B cell (primary cell): ENCODE measurements around the gene PLCXD3. TPM values are rescaled to one million over a fixed set of nuclear protein-coding genes. Genes with fewer than 3 reads are reported as not detected.

ENCODE experiments used
- ATAC-seq: fragments of 200-7000 bp; cut with Tn5 transposase; one replicate; pipeline ENCODE4 v1.10.0; 2021; ENCODE audit warnings: low read depth, mild to moderate bottlenecking, moderate number of reproducible peaks, moderate library complexity
- CTCF ChIA-PET: fragments of 350-600 bp; sonication (Branson Sonifier 250); formaldehyde crosslinking; loops from one replicate; lab custom pipeline; 2021; ENCODE audit warnings: antibody characterized with exemption, inconsistent platforms; lab: Charles Lee
- POLR2A ChIA-PET: fragments of 350-600 bp; sonication (Branson Sonifier 250); formaldehyde crosslinking; loops from one replicate; lab custom pipeline; 2021; ENCODE audit warnings: antibody characterized with exemption; lab: Charles Lee
- DNase-seq: peaks from one replicate; pipeline ENCODE4 v3.0.0; 2013
- H2AFZ ChIP-seq: 2 replicates; pipeline ENCODE4 v1.6.1; 2012; ENCODE audit warnings: mild to moderate bottlenecking, low read depth, low read length; ENCODE audit not compliant: insufficient read depth, poor library complexity, severe bottlenecking
- H3K27ac ChIP-seq, 2 donors: 1 replicate in 1 of 2; 2 replicates in 1 of 2; pipeline ENCODE4 v1.5.1; 2012 to 2013; ENCODE audit warnings: low read length in 2 of 2, mild to moderate bottlenecking in 2 of 2, moderate library complexity in 1 of 2
- H3K27me3 ChIP-seq, 4 experiments: fragments of 200-600 bp in 1 of 4; sonication (generic) in 1 of 4; replicated peaks in 1 of 4; 1 replicate in 2 of 4; 2 replicates in 2 of 4; pipeline versions ENCODE4 v1.6.1 to v1.7.0; 2013 to 2016; ENCODE audit warnings: low read length in 3 of 4, mild to moderate bottlenecking in 2 of 4, mixed read lengths in 1 of 4, moderate library complexity in 1 of 4; ENCODE audit not compliant: insufficient read depth in 4 of 4, control insufficient read depth in 3 of 4; ENCODE audit errors: control extremely low read depth in 1 of 4
- H3K36me3 ChIP-seq, 2 experiments: replicated peaks in 1 of 2; 1 replicate in 1 of 2; 2 replicates in 1 of 2; pipeline versions ENCODE4 v1.6.1 to v1.7.1; 2013; ENCODE audit warnings: low read length in 1 of 2; ENCODE audit not compliant: insufficient read depth in 2 of 2, control insufficient read depth in 1 of 2; ENCODE audit errors: control extremely low read depth in 1 of 2, extremely low read depth in 1 of 2
- H3K4me1 ChIP-seq, 2 donors: fragments of 200-600 bp in 1 of 2; sonication (generic) in 1 of 2; 1 replicate in 1 of 2; 2 replicates in 1 of 2; pipeline versions ENCODE4 v1.5.1 to v1.6.1; 2013 to 2017; ENCODE audit warnings: low read length in 2 of 2; ENCODE audit not compliant: control insufficient read depth in 2 of 2, insufficient read depth in 2 of 2
- H3K4me2 ChIP-seq: replicated peaks from 2 replicates; pipeline ENCODE3; 2012; ENCODE audit warnings: mild to moderate bottlenecking, low read depth, low read length; ENCODE audit not compliant: poor library complexity, severe bottlenecking
- H3K4me3 ChIP-seq, 5 experiments: fragments of 200-600 bp in 1 of 5; sonication (generic) in 1 of 5; 1 replicate in 3 of 5; 2 replicates in 2 of 5; pipeline versions ENCODE4 v1.5.1 to v1.7.0; 2011 to 2016; ENCODE audit warnings: low read length in 4 of 5, mild to moderate bottlenecking in 4 of 5, low read depth in 2 of 5, control low read depth in 1 of 5, moderate library complexity in 1 of 5; ENCODE audit not compliant: insufficient read depth in 1 of 5; ENCODE audit errors: control extremely low read depth in 1 of 5, extremely low read depth in 1 of 5
- H3K79me2 ChIP-seq: fragments of 200-600 bp; sonication (generic); one replicate; pipeline ENCODE4 v1.6.0; 2016; ENCODE audit warnings: low read length; ENCODE audit not compliant: control insufficient read depth, insufficient read depth
- H3K9ac ChIP-seq: fragments of 200-600 bp; sonication (generic); 2 replicates; pipeline ENCODE4 v1.6.1; 2017; ENCODE audit warnings: mild to moderate bottlenecking, low read length, moderate library complexity
- H3K9me3 ChIP-seq, 3 donors: one replicate each; pipeline versions ENCODE4 v1.6.1 to v1.7.1; 2013; ENCODE audit warnings: low read length in 2 of 3; ENCODE audit not compliant: control insufficient read depth in 2 of 3, insufficient read depth in 1 of 3; ENCODE audit errors: control extremely low read depth in 1 of 3
- H4K20me1 ChIP-seq: 2 replicates; pipeline ENCODE4 v1.6.0; 2012; ENCODE audit warnings: mild to moderate bottlenecking, low read length; ENCODE audit not compliant: insufficient read depth, control insufficient read depth, poor library complexity, severe bottlenecking
- H3K27ac Mint-ChIP-seq: one replicate; pipeline ENCODE4 v1.8.0; 2021; ENCODE audit warnings: mixed read lengths
- H3K27me3 Mint-ChIP-seq: one replicate; pipeline ENCODE4 v1.8.0; 2021; ENCODE audit warnings: mixed read lengths
- H3K4me1 Mint-ChIP-seq: one replicate; pipeline ENCODE4 v1.8.0; 2021; ENCODE audit warnings: mixed read lengths
- H3K4me3 Mint-ChIP-seq: one replicate; pipeline ENCODE4 v1.8.0; 2021; ENCODE audit warnings: mixed read lengths
- H3K9me3 Mint-ChIP-seq: one replicate; pipeline ENCODE4 v1.8.0; 2022; ENCODE audit warnings: mixed read lengths; ENCODE audit not compliant: insufficient read depth
- CTCF ChIP-seq: fragments of 200-600 bp; IDR thresholded peaks from one replicate; pipeline ENCODE4 v1.8.0; 2022; ENCODE audit warnings: antibody characterized with exemption, mild to moderate bottlenecking
- EZH2 ChIP-seq: IDR thresholded peaks from 2 replicates; pipeline ENCODE4 v1.6.1; 2012; ENCODE audit warnings: borderline replicate concordance, low read depth, mild to moderate bottlenecking, moderate library complexity, low read length; ENCODE audit not compliant: insufficient read depth, poor library complexity, severe bottlenecking
- WGBS: methylation state at CpG from one replicate; pipeline ENCODE4 v1.1.5; 2013; ENCODE audit warnings: missing lambda C conversion rate; ENCODE audit not compliant: insufficient coverage; 5-methylcytosine and 5-hydroxymethylcytosine counted together
- intact Hi-C: fragments of 100-400 bp; cut with micrococcal nuclease; formaldehyde crosslinking; loops from one replicate; pipeline ENCODE4 v1.10.0; 2022
- polyA plus RNA-seq: library from polyadenylated mRNA; depleted of rRNA; stranded (reverse); fragments of >200 nt; gene quantifications from 2 replicates; pipeline ENCODE4 v1.2.3, GENCODE V29; 2012
- total RNA-seq, 2 donors: library from RNA; stranded (reverse); fragments of 120-200 nt in 1 of 2; gene quantifications; 1 replicate in 1 of 2; 2 replicates in 1 of 2; pipeline versions ENCODE4 v1.2.3 to v1.2.4, GENCODE V29; 2013 to 2022

PLCXD3 gene
- total and polyA plus RNA-seq, 2 donors (not counting 1 experiment from before 2014, with no cell fraction given): not detected

DNA sequence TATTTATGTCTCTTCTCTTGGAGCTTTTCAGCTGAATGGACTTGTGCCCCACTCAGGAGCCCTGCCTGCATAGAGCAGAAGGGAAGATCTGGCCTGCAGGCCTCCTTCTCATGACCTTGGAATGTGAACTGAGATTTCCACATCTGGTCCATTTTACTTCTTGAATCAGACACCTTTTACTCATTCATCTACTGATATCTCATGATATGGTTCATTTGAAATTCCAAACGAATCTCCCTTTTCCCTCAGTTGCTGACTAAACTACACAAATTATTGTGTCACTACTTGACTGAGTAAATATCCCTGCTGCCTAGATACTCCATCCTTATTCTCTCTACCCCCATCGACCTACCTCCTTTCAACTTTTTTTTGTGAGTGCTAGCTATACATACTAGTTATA lies 138.7 kb downstream of the PLCXD3 start:
- intact Hi-C loops: no loop called here
- Mint-ChIP-seq H3K27ac (no peak overlapping the region), H3K4me3 (no peak overlapping the region), H3K4me1 (no peaks in the 10 kb centered on the region), H3K27me3 (no peaks in the 10 kb centered on the region), H3K9me3 (no peaks in the 10 kb centered on the region)
- H4K20me1 ChIP-seq: no peaks in the 10 kb centered on the region
- no peaks in the 10 kb centered on the region for H3K79me2 ChIP-seq
- no peak overlapping the region for H3K4me2 ChIP-seq
- no peaks in the 10 kb centered on the region for H3K4me1 ChIP-seq
- no peaks in the 10 kb centered on the region for H3K9me3 ChIP-seq
- WGBS: 67% methylated on average over 1 of the region's 2 CpGs
- POLR2A ChIA-PET: no interaction called here
- no peaks in the 10 kb centered on the region for H3K36me3 ChIP-seq
- H3K27me3 ChIP-seq: no peaks in the 10 kb centered on the region
- TF ChIP-seq EZH2 (no peak), CTCF (no peak)
- DNase-seq (no peak), ATAC-seq (no peak)
- no peak overlapping the region for H3K27ac ChIP-seq
- no peak overlapping the region for H3K9ac ChIP-seq
- no peak overlapping the region for H3K4me3 ChIP-seq
- H2AFZ ChIP-seq: no peak overlapping the region
- CTCF ChIA-PET: no interaction called here

GRCh38 chr5:41370482-41370881 lies 139.9 kb downstream of the PLCXD3 start:
- intact Hi-C loops: no loop called here
- Histone ChIP-seq H3K9ac (no peak overlapping the region), H4K20me1 (no peaks in the 10 kb centered on the region), H3K79me2 (no peaks in the 10 kb centered on the region), H2AFZ (no peak overlapping the region), H3K4me3 (no peak overlapping the region), H3K27me3 (no peaks in the 10 kb centered on the region), H3K36me3 (no peaks in the 10 kb centered on the region), H3K27ac (no peak overlapping the region), H3K4me1 (no peaks in the 10 kb centered on the region), H3K9me3 (no peaks in the 10 kb centered on the region), H3K4me2 (no peak overlapping the region)
- Mint-ChIP-seq H3K9me3 (no peaks in the 10 kb centered on the region), H3K27me3 (no peaks in the 10 kb centered on the region), H3K27ac (no peak overlapping the region), H3K4me1 (no peaks in the 10 kb centered on the region), H3K4me3 (no peak overlapping the region)
- ATAC-seq: no peak
- DNase-seq: no peak
- CTCF ChIA-PET: no interaction called here
- POLR2A ChIA-PET: no interaction called here
- TF ChIP-seq EZH2: no peak
- TF ChIP-seq CTCF: no peak
- 76% methylated on average over 2 of the region's 4 CpGs for whole genome bisulfite sequencing
